Measurements from ENCODE around the gene HAUS7. TPM values are rescaled to one million over a fixed set of nuclear protein-coding genes. Genes with fewer than 3 reads are reported as not detected.

HAUS7 gene
- total and polyA plus RNA-seq, 8 donors = 1.8 to 75.3 (median 14.7) TPM

GRCh38 chrX:153401133-153401764 lies 69.1 kb downstream of the HAUS7 start, which contains the start of gene PNMA6E:
TSS of gene PNMA6E (minus strand) at chrX:153401350. CDS start at chrX:153398849, 2,501 bp downstream.
- Histone ChIP-seq H3K4me1 (no peaks in the 10 kb centered on the region), H3K27ac (no peak within 1 kb of the TSS), H3K4me3 (no peak within 1 kb of the TSS), H3K36me3 (no peaks in the 10 kb centered on the region), H3K9me3 (peaks cover 0 to 13% (median 4%) of the 10 kb centered on the region in 4 donors), H3K27me3 (peaks cover 0 to 15% (median 7%) of the 10 kb centered on the region in 3 donors)
- intact Hi-C loops (cut with DNase I; ENCODE audit: low total_unique reads) = no loop called here
- DNase-seq = no peak
- TF ChIP-seq, protein P1, sequence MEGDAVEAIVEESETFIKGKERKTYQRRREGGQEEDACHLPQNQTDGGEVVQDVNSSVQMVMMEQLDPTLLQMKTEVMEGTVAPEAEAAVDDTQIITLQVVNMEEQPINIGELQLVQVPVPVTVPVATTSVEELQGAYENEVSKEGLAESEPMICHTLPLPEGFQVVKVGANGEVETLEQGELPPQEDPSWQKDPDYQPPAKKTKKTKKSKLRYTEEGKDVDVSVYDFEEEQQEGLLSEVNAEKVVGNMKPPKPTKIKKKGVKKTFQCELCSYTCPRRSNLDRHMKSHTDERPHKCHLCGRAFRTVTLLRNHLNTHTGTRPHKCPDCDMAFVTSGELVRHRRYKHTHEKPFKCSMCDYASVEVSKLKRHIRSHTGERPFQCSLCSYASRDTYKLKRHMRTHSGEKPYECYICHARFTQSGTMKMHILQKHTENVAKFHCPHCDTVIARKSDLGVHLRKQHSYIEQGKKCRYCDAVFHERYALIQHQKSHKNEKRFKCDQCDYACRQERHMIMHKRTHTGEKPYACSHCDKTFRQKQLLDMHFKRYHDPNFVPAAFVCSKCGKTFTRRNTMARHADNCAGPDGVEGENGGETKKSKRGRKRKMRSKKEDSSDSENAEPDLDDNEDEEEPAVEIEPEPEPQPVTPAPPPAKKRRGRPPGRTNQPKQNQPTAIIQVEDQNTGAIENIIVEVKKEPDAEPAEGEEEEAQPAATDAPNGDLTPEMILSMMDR (IDR thresholded peaks at IDR 0.05) = no peak
- no peak for TF ChIP-seq POLR2A (IDR thresholded peaks at IDR 0.05)
- no peak for TF ChIP-seq EP300 (IDR thresholded peaks at IDR 0.05)
- no peak for TF ChIP-seq POLR2AphosphoS5 (IDR thresholded peaks at IDR 0.05)
- 91 to 97% (median 94%) methylated on average over 21 to 29 of the region's 29 CpGs for WGBS, 5 donors

GRCh38 chrX:153400146-153401132 lies 69.9 kb downstream of the HAUS7 start:
- peaks cover 0 to 13% (median 4%) of the 10 kb centered on the region in 4 donors for H3K9me3 ChIP-seq
- peaks cover 0 to 15% (median 7%) of the 10 kb centered on the region in 3 donors for H3K27me3 ChIP-seq
- no peaks in the 10 kb centered on the region for H3K4me1 ChIP-seq
- H3K36me3 ChIP-seq = no peaks in the 10 kb centered on the region
- TF ChIP-seq EP300 (IDR thresholded peaks at IDR 0.05) = no peak
- TF ChIP-seq POLR2AphosphoS5 (IDR thresholded peaks at IDR 0.05) = no peak
- TF ChIP-seq POLR2A (IDR thresholded peaks at IDR 0.05) = no peak
- TF ChIP-seq, protein P1 (IDR thresholded peaks at IDR 0.05) = peak in 3 of 7 experiments; percentile 26 to 42 (median 26)
- intact Hi-C loops (cut with DNase I; ENCODE audit: low total_unique reads) = no loop called here
- WGBS, 5 donors = 72 to 80% (median 76%) methylated on average over 29 to 60 of the region's 60 CpGs
- peak; percentile 27 to 35 for DNase-seq
- H3K4me3 ChIP-seq = no peak overlapping the region
- no peak overlapping the region for H3K27ac ChIP-seq

DNA sequence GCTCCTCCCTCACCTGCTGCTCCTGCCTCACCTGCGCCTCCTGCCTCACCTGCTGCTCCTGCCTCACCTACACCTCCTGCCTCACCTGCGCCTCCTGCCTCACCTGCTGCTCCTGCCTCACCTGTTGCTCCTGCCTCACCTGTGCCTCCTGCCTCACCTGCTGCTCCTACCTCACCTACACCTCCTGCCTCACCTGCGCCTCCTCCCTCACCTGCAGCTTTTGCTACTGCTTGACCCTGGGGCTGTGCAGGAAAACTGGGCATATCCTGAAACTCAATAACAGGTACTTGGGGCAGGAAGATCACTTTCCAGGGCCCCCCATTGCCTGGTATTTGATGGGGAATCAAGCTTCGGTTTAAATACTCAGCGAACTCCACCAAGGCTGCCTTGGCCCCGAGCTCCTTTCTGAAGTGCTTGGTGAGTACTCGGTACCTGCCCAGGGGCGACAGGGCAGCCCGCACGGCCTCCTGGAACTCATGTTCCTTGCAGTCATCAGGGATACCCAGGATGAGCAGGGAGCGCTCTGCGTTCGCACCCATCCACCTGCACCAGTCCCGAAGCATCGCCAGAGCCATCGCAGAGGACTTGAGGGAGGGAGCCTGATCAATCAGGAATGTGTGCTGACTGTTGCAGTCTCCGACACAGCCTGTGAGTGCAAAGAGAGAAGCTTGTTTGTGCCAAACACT lies 72.0 kb downstream of the HAUS7 start:
- intact Hi-C loops (cut with DNase I; ENCODE audit: low total_unique reads) = no loop called here
- no peak overlapping the region for H3K4me3 ChIP-seq
- peaks cover 0 to 15% (median 11%) of the 10 kb centered on the region in 3 donors for H3K27me3 ChIP-seq
- no peak for DNase-seq
- H3K27ac ChIP-seq = no peak overlapping the region
- no peaks in the 10 kb centered on the region for H3K36me3 ChIP-seq
- H3K4me1 ChIP-seq = no peaks in the 10 kb centered on the region
- 82 to 87% (median 86%) methylated on average over 3 to 17 of the region's 17 CpGs for WGBS, 5 donors
- H3K9me3 ChIP-seq = peaks cover 0 to 13% (median 4%) of the 10 kb centered on the region in 4 donors
- TF ChIP-seq, protein P1 (IDR thresholded peaks at IDR 0.05) = no peak
- no peak for TF ChIP-seq EP300 (IDR thresholded peaks at IDR 0.05)
- TF ChIP-seq POLR2A (IDR thresholded peaks at IDR 0.05) = no peak
- no peak for TF ChIP-seq POLR2AphosphoS5 (IDR thresholded peaks at IDR 0.05)

Small RNA genes within 50 kb of the gene (small RNA-seq; reads per million reads assigned to genes)
- 0 reads per million in 4 donors for gene RN7SL667P

Other genes with a start within 250 kb of the HAUS7 start
- gene PNMA6F, start 148.8 kb downstream of the HAUS7 start, total RNA-seq = not detected
- gene PNMA6F, start 148.8 kb downstream of the HAUS7 start, polyA plus RNA-seq = not detected
- 10 to 100 TPM in 3 of 5 donors, 1 to 10 TPM in 1, under 1 TPM in 1; 0.87 to 13.4 (median 10.3) TPM for gene ZNF275, start 136.4 kb downstream of the HAUS7 start, total RNA-seq
- 1 to 10 TPM; 2.4 to 4.6 (median 2.8) TPM for gene ZNF275, start 136.4 kb downstream of the HAUS7 start, polyA plus RNA-seq
- gene PNMA6E, start 69.2 kb downstream of the HAUS7 start, total RNA-seq = not detected
- not detected for gene PNMA6E, start 69.2 kb downstream of the HAUS7 start, polyA plus RNA-seq
- under 1 TPM in 2 of 5 donors, not detected in 3; under 0.01 to 0.92 TPM for gene ZFP92, start 59.1 kb downstream of the HAUS7 start, total RNA-seq
- under 1 TPM; 0.13 to 0.75 (median 0.31) TPM for gene ZFP92, start 59.1 kb downstream of the HAUS7 start, polyA plus RNA-seq
- 10 to 100 TPM in 1 of 5 donors, 1 to 10 TPM in 2, not detected in 2; 2.2 to 13.3 (median 5.1) TPM for gene TREX2, start 24.5 kb downstream of the HAUS7 start, total RNA-seq
- 1 to 10 TPM in 1 of 3 donors, under 1 TPM in 1, not detected in 1; 0.62 to 1.2 TPM for gene TREX2, start 24.5 kb downstream of the HAUS7 start, polyA plus RNA-seq
- 10 to 100 TPM in 3 of 5 donors, 1 to 10 TPM in 2; 6.2 to 64.3 (median 21.9) TPM for gene BGN, start 24.4 kb upstream of the HAUS7 start, total RNA-seq
- 10 to 100 TPM in 2 of 3 donors, 1 to 10 TPM in 1; 9.3 to 22.7 (median 10.5) TPM for gene BGN, start 24.4 kb upstream of the HAUS7 start, polyA plus RNA-seq
- under 1 TPM in 1 of 5 donors, not detected in 4; 0.55 TPM for gene ATP2B3, start 47.1 kb upstream of the HAUS7 start, total RNA-seq
- under 1 TPM in 1 of 3 donors, not detected in 2; 0.03 TPM for gene ATP2B3, start 47.1 kb upstream of the HAUS7 start, polyA plus RNA-seq
- gene CCNQ, start 128.6 kb upstream of the HAUS7 start, total RNA-seq = 10 to 100 TPM in 3 of 5 donors, under 1 TPM in 1, not detected in 1; 0.58 to 55.4 (median 17.0) TPM
- 10 to 100 TPM; 26.2 to 36.5 (median 32.2) TPM for gene CCNQ, start 128.6 kb upstream of the HAUS7 start, polyA plus RNA-seq
- under 1 TPM in 1 of 5 donors, not detected in 4; 0.18 TPM for gene DUSP9, start 176.6 kb upstream of the HAUS7 start, total RNA-seq
- gene DUSP9, start 176.6 kb upstream of the HAUS7 start, polyA plus RNA-seq = under 1 TPM in 1 of 3 donors, not detected in 2; 0.25 TPM
- gene PNCK, start 203.2 kb upstream of the HAUS7 start, total RNA-seq = 10 to 100 TPM in 2 of 5 donors, 1 to 10 TPM in 2, under 1 TPM in 1; 0.87 to 21.0 (median 8.3) TPM
- 10 to 100 TPM in 1 of 3 donors, under 1 TPM in 1, not detected in 1; 0.44 to 14.9 TPM for gene PNCK, start 203.2 kb upstream of the HAUS7 start, polyA plus RNA-seq
- gene SLC6A8, start 217.3 kb upstream of the HAUS7 start, total RNA-seq = 10 to 100 TPM; 17.7 to 32.7 (median 19.1) TPM
- 10 to 100 TPM in 2 of 3 donors, 1 to 10 TPM in 1; 7.3 to 30.9 (median 15.9) TPM for gene SLC6A8, start 217.3 kb upstream of the HAUS7 start, polyA plus RNA-seq

All from stomach (tissue), 9 donors.